ENCODE data around the gene AKAP13.
"Not testable (repeated sequence)": the region's sequence is repeated elsewhere in the genome, so short reads cannot be mapped to it uniquely, and the experiment has no call there.

Gene AKAP13

DNA sequence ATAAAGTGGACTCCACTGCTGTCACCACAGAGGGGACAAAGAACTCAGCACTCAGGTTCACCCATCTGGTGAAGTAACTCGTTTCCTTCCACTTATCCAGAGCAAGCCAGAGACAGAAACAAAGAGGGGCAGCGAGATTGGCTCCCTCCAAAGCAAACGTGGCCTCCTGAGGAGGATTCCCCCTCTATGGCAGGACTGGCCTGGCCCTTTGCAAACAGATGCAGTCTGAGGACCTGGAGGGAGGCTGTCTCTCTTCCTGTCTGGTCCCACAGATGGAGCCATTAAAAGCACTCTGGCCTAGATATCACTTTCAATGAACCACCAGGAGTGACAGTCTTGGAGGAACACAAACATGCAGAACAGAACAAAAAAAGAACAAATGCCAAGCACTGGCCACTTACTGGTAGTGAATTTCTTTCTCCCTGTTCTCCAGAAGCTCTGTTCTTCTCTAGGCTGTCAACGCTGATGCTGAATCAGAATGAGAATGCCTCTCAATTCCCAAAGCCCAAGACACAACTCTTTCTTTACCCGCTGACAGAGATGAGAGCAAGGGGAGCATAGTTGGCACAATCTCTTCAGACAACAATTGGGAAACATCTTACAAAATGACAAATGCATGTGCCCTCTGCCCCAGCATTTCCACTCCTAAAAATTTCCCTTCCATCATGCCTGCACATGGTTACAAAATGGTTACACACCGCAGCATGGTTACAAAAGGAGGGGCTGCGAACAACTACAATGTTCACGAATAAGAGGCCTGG, 400.0 kb downstream of the AKAP13 start:
- no peak for DNase-seq

DNA sequence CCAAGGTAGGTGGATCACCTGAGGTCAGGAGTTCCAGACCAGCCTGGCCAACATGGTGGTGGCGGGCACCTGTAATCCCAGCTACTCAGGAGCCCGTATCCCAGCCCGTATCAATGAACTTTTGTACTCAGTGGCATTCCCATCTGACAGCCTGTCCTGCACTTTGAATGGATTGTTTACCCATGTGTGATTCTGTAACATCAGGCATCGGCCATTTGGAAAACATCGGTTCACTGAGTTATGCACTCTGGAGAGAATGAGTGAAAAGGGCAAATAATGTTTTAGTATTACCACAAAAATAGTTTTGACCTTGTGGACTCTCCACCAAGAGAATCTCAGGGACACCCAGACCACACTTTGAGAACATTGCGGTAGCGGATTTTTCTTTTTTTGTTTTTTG, 400.7 kb downstream of the AKAP13 start:
- DNase-seq = no peak

DNA sequence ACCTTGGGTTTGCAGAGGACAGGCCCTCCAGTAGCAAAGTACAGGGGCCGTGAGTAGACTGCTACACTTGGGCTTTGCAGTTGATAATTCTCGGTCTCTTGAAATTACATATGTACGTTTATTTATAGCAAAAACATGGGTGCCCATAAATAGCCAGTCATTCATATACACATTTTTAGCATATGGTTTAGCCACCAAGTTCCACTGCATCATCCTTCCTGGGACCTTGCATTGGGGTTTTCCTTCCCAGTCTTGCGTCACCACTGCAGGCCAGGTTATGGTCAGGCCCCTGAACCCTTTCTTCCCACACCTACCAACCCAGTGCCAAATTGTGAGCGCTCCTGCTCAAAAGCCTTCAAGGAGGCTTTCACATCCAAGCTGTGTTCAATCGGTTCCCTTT, 401.7 kb downstream of the AKAP13 start:
- no peak for DNase-seq

DNA sequence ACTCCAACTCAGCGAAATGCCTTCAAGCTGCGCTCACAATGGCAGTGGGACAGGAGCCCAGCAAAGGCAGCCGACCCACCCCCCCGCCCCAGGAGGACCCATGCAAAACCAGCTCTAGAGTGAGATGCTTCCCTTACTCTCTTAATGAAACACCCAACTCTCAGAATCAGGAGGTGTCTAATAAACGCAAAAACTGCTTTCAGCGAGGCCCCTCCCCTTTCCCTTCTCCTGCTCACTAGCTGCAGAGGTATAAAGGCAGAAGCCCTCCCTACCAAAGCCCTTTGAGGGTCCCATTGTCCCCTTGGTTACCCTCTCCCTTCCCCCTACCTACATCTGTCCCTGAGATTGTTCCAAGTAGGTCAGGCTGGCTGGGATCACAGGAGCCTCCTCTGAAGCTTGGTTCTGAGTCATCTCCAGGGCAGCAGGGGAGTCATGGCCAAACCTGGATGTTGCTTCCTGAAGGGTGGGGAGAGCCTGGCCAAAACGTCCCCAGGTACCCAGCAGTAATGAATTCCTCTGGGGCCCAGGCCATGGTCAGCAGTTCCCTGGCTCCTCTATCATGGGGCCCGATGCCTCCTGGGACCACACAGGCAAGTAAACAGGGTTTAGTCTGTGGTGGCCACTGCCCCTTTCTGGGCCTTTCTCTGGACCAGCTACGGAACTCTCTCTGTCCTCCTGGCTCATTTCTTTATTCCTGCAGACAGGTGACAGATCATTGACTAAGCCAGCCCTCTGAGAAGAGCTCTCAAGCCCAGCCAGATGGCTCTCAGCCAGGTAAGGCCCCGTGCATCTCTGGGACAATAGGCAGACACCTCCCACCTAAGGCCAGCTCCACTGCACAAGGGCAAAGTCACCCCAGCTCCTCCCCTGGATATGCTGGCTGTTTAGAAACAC, 405.7 kb downstream of the AKAP13 start:
- DNase-seq = no peak

DNA sequence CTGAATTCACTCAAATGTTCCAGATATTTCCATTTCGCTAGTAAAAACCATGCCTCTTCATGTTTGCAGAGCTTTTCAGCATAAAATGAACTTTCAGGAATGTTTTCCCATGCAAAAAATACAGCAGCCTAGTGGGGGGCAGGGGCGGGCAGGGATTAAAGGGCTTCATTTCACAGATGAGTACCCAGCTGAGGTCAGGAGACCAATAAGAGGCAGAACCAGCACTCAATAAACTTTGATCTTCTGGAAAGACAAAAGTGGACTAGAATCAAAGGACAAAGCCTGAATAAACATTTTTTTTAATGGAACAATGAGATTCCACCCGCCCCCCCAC, 406.3 kb downstream of the AKAP13 start:
- no peak for DNase-seq

DNA sequence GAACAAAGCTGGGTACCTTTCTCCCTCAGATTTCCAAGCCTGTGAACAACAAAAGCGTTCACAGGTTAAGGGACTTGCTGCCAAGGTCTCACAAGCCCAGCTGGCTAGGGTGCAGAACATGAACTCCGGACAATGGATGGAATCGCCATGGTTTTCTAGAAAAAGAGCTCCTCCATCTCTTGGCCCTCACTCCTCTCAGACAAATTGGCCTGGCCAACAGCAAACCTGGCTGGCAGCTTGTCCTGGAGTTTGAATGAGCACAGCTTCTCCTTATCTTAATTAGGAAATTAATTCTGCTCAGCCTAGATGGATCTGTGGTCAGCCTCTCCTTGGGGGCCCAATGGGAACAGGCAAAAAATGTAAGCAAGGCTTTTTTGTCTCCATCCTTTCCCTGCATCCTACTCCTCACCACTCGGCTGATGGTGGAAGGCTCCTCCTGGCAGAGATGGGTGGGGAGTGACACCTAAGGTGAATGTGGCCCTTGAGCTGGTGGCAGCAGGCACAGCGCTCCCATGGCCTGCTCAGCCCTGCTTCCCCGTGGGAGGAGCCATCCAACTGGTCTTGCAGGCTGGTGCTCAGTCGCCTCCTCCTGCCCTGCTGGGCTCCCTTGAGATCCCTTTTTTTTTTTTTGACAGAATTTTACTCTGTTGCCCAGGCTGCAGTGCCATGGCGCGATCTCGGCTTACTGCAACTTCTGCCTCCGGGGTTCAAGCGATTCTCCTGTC, 408.5 kb downstream of the AKAP13 start:
- no peak for DNase-seq

DNA sequence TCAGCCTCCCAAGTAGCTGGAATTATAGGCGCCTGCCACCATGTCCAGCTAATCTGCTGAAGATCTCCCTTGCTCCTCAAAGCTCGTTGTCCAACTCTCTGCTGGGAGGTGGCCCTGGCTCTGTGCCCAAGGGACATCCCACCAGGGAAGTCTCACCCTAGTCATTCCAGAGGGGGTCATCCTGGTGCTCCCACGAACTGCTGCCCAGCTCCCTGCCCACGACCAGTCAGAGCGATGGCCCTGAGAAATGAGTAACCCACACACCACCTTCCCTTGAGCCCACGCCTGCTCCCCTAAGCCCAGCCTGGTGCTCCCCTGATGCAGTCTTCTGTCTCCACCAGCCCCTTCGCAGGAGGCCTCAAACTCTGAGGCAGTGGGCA, 409.1 kb downstream of the AKAP13 start:
- DNase-seq = no peak

DNA sequence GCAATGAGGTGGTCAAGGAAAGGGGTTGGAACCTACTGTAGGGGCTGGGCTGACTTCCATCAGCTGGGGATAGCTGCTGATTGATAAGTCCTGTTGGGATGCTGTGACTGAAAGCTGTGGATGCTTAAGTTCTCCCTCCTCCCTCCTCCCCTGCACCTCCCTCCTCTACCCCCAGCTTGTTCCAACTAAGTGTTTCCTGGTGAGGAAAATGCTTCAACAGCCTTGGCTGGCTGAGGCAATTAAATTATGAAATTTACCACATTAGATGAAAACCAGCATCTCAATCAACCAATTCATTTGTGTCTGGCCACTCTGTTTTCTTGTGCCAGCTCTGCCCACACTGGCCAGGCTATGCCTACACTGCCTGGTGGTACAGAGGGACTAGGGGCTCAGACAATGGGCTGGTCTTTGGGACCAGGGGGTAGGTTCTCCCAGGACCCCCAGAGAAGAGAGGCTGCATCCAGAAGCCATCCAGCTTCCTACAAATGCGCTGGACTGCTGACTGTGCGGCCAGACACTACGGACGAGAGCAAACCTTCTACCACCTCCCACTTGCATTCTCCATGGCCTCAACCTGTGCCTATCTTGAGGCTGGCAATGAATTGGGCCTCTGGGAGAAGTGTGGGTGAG, 411.8 kb downstream of the AKAP13 start:
- no peak for DNase-seq

DNA sequence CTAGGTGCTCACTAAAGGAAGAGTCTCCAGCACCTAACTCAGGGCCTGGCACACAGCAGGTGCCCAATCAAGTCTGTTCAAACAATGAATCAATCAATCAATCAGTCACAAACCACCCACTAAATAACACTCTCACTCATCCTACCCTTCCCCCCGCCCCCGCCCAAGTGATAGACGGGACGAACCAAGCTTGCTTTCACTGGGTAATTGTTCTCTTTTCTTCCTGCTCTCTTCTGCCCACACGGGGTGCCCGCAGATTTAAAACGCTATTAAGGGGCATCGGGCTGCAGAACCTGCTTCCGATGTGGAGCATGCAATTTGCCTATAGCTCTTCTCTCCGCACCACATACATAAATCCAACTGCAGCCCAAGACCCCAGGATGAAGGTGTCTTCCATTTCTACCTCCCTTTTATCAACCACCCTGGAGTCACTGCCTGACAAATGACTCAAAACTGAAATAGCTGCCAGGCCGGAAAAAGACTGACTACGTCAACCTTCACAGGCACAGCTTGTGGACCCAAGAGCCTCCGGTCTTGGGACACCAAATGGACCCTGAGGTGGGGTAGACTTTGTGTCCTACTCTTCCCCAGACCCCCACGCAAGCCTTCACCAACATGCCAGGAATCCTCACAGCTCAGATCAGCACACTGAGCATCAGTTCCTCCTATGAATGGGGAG, 412.6 kb downstream of the AKAP13 start:
- DNase-seq = peak; percentile 36

DNA sequence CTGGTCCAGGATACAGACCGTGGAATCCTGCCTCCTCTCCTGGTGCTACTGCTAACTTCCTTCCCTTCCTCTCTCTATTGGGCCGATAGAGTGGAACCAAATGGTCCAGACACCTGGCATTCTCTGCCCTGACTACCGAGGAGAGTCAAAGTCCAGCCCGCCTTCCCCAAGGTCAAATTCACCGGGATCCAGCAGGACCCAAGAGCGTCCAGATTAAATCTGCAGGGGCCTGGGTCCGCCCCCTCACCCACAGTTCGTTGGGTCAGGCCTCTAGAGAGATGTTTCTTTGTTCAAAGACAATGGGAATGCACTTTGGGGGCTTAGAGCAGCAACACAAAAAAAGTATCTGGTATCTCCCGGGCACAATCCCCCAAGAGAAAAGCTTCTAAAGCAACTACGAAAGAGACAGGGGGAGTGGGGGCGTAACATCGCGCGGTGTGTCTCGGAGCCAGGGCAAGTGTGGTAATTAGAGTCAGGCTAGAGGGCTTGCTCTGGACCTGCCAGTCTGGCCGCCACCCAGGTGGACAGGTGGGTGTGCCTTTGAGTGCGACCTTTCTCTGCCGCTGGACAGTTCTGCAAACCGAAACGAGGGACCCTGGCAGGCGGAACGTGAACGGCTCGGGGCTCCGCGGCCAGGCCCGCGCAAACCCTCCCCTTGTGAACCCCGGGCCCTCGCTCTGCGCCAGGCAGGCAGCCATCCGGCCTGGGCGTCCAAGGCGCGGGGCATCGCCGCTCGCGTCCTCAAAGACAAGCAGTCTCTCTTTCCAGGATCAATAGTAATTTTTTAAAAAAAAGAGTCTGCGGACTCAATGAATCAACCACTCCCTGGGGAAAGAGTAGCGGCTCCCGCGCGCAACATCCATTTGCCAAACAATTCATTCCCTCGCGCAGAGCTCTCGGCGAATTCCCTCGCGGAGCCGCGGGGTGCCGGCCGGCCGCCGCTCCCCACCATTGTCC, 413.5 kb downstream of the AKAP13 start:
- peak; percentile 61 for DNase-seq

DNA sequence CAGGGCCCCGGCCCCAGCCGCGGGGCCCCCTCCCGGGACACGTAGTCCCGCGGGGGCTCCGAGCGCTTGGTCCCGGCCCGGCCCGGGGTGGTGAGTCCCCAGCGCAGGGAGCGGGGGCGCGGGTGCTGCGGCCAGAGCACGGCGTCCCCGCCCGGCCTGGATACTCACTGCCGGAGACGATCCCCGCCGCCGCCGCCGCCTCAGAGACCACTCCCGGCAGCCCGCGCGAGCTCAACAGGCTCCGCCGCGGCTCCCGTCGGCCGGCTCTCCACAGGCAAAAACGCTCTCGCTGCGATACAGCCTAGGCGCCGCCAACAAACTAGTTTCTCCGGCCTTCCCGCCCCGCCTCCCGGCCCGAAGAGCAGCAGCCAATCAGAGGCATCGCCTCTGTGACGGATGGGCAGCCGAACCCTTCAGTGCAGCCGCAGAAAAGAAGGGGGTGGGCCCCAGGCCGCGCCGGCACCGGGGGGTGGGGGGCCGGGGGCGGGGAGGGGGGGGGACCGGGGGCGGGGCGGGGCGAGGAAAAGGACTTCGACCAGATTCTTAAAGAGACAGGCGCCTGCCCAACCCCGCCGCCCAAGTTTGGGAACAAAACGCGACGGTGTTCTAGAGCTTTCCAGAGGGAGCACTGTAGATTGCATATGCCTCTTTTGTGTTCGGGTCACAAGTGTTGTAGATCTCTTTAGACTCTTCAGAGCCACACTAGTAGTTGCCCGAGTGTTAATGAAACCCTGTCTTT, 414.4 kb downstream of the AKAP13 start, which contains the start of gene KLHL25:
TSS of gene KLHL25 (minus strand) at position 328 of the 739 bp plus-strand sequence. CDS start 25,115 bp downstream, outside the sequence.
- peak; percentile 91 for DNase-seq

DNA sequence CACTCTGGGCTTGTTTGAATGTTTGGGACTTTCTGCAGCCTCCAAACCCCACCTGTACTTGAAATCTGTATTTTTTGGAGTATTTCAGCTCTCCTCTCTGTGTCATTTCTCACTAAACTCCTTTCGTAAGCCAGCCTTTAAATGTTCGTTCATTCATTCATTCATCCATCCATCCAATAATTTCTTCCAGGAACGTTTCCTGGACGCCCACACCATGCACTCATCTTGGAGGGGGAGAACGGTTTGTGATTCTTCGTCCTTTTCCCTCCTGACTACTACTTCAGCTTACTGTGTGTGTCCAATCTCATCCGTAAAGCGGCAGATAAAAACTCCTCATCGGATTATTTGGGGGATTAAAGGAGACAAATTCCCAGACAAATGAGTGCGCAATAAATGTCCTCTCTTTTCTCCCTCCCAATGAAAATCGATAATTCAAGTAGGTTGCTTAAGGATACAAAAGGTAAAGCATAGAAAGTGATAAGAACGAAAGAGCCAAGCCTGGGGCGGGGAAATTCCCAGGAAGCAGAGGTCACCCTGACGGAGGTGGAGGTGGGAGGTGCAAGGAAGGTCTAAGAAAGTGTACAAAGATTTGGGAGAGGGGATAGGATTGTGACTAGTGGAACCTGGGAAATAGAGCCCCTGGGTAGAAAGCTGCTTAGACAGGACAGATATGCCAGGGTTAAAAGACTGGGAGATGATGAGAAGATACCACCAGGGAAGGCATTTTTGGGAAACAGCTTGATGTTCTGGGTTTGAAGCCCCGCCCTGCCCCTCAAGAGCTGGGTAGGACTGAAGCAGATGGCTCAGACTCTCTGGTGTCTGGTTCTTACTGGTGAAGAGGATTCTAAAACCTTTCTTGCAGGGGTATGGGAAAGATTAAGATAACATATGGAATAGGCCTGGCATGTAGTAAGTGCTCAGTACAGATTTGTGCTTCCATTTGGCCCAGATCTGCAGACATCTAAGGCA, 415.2 kb downstream of the AKAP13 start:
- no peak for DNase-seq

DNA sequence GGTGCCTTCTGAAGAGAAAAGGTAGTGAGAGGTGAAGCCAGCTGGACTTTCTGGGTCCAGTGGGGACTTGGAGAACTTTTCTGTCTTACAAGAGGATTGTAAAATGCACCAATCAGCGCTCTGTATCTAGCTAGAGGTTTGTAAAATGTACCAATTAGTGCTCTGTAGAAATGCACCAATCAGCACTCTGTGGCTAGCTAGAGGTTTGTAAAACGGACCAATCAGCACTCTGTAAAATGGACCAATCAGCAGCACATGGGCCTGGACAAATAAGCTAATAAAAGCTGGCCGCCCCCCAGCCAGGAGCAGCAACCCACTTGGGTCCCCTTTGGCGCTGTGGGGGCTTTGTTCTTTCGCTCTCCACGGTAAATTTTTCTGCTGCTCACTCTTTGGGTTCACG, 416.0 kb downstream of the AKAP13 start:
- not testable (repeated sequence) for DNase-seq

Measured in stimulated activated CD8-positive, alpha-beta memory T cell treated with anti-CD3 and anti-CD28 coated beads, Interleukin-4, amount 100 ng/mL, for 48 hours (primary cell).